HepG2 (cell line): ENCODE measurements around the gene DCLRE1B.

Source experiments
- SP2 ChIP-seq: sonication (generic); formaldehyde crosslinking; IDR thresholded peaks from 2 replicates; pipeline ENCODE4 v1.5.1; 2020; ENCODE audit warnings: mild to moderate bottlenecking, missing genetic modification reagents
- ZBTB3 ChIP-seq: sonication (generic); formaldehyde crosslinking; IDR thresholded peaks from 2 replicates; pipeline ENCODE4 v1.4.0; 2020; ENCODE audit warnings: low read depth, mild to moderate bottlenecking, moderate library complexity, missing genetic modification reagents, borderline replicate concordance

GRCh38 chr1:113912594-113913311 lies 7.6 kb downstream of the DCLRE1B start:
- TF ChIP-seq ZBTB3 (CRISPR knock-in tag): no peak
- no peak for TF ChIP-seq SP2 (CRISPR knock-in tag)
